SKM-1 (cell line): ENCODE results near the gene C6orf120.
A peak's percentile ranks its signal among the peaks of the same experiment; 100 is the strongest.

ENCODE experiments used
- DNase-seq: peaks from one replicate; lab custom pipeline; 2025; ENCODE audit not compliant: unreplicated experiment; lab: John Stamatoyannopoulos, UW

C6orf120 gene

DNA sequence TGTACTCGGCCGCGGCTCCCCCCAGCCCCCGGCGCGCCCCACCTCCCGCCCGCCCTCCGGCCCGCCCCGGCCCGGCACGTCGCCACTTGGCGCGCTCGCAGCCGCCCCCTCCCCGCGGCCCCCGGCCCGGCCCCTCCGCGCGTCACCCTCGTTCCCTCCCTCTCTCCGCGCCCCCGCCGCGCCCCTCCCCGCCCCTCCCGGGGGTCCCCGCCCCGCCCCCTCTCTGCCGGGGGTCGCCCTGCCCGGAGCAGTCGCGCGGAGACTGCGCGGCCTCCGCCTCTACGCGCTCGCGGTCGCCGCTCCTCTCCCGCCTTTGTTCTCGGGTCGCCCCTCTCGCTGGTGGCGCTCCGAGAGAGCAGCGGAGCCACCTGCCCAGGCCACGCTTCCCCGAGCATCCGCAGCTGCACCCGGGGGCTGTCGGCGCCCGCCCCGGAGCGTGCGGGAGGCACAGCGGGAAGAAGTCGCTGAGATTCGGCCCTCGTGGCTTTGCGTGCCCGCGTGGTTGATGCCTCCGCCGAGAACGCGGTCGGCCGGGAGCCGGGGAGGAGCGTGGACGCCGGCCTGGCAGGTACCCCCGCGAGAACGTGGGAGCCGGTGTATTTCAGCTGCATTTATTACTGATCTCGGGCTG lies 22.7 kb downstream of the C6orf120 start, which contains the start of gene PHF10:
PHF10 (minus strand) TSS at position 7 of the 631 bp plus-strand sequence. CDS start 569 bp downstream, outside the sequence.
- no peak for DNase-seq

DNA sequence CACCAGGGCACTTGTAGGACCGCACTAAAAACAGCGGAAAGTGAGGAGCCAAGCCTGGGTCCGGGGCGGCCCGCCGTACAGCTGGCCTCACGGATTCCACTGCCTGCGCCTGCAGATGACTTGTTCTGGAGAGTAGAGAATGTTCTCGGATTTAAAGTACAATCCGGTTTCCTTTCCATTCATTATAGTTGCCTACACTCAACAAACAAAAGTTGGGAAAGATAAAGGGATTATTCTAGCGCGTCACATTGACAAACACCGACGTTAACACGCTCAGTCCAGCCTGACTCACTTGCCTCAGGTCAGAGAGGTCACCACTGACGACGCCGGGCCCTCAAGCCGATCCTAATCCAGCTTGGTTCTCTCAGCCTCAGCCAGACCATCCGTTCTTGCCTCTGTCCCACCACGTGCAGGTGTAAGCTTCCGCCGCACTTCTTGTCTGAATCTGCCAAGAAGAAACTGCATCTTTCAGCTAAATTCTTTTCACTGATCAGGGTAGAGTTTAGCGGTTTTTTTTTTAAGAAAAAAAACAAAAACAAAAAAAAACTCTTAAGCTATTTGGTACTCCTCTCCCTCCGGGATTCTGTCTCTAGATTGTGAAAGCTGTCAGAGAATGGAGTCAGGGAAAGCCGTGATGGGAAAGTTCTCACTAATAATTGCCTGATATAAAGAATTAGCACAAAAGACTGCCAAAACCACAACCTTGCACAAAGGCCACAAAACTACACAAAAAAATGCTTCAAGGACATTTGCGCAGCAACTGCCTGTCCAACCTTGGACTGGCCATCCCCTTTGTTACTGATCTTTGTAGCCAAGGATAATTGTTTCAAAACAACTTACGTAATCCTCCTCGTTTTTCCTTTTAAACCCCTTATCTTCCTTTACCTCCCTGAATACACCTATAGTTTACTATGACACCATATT lies 23.5 kb downstream of the C6orf120 start:
- peak; percentile 15 for DNase-seq

DNA sequence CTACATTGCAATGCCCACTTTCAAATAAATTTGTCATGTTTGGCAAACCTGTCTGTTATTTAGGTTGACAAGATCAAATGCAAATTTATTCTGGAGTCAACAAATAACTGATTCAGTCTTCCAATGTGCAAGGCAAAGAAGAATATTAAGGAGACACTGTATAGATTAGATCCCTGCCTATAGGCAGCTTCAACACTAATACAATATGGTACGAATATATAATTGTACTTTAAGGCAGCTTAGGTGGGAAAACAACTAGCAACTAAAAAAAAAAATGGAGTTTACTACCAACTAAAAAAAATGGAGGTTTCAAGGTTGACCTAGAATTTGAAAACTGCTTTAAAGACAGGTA lies 24.1 kb downstream of the C6orf120 start:
- DNase-seq: no peak

DNA sequence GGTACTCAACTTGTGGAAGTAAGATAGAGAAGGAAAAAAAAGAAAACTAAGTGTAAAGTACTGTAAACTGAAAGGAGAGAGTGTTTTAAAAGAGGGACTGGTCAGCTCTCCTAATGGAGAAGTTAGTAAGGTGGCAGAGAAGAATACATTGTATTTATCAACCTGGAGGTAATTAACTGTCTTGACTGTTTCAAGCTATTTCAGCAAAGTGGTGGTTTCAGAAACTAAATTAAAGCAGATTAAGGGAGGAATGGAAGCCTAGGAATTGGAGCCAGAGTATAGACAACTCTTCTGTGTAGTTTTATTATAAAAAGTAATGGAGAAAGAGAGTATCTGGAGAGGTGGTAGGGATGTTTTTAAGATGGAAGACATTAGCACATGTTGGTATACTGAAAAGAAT lies 25.0 kb downstream of the C6orf120 start:
- DNase-seq: no peak

DNA sequence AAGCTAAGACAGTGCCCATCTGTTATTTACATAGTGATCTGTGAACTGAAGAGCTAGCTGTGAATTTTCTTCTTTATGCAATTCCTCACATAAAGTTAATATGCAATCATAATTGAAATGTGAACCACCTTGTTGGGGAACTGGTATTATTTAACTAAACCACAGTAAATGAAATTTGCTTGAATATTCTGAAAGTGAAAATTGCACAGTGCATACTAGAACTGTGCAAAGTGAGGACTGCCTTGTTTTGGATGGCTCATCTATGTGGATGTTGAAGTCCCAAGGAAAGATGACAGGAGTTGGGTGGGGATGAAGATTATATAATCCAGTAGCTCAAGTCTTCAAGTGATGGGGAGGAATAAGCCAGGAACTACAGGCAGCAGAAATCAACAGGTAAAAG lies 28.0 kb downstream of the C6orf120 start:
- no peak for DNase-seq

DNA sequence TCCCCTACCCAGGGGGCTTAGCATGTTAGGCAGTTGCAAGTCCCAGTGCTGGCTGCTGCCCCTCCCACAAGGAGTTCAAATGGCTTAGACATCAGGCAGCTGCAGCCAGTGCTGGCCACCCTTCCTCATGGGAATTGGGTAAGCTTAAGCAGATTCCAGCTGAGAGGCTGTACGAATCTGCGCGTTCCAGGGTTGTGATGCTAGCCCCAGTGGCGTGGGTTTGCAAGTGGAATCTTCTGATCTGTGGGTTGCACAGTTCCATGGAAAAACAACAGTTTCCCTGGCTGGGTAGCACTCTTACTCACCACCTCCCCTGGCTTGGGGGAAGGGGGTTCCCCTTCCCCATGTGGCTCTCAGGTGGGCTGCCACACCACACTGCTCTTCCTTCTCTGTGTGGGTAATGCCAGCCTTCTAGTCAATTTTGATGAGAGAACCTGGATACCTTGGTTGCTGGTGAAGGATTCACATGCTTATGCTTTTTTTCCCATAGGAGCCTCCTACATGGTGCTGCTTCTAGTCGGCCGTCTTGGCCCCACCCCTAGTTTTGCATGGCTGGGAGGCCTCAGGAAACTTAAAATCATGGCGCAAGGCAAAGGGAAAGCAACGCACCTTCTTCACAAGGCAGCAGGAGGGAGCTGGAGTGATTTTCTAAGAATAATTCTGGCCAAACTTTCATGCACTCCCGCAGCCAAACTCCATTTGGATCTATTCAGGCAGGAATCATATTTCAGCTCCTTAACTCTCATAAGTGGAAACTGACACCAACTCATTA lies 36.5 kb downstream of the C6orf120 start:
- DNase-seq: no peak

DNA sequence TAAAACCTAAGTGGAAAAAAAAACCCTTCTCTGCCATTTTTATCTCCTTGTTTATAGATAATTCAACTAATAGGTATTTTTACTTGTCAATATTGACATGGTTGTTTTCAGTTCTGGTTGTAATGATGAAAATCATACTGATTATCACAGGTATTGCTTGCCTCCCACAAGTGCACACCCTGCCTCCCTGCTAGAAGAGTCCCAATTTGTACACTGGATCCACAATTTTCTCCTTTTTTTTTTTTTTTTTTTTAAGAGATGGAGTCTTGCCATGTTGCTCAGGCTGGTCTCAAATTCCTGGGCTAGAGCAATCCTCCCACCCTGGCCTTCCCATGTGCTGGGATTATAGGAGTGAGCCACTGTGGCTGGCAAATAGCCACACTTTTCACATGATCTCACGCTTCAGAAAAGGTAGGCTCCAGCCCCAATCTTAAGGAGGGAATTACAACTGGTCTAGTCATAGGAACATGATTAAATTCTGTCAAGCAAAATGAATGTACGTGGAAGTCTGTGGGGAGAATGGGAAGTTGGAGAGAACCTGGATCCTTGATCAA lies 37.1 kb downstream of the C6orf120 start:
- DNase-seq: no peak

DNA sequence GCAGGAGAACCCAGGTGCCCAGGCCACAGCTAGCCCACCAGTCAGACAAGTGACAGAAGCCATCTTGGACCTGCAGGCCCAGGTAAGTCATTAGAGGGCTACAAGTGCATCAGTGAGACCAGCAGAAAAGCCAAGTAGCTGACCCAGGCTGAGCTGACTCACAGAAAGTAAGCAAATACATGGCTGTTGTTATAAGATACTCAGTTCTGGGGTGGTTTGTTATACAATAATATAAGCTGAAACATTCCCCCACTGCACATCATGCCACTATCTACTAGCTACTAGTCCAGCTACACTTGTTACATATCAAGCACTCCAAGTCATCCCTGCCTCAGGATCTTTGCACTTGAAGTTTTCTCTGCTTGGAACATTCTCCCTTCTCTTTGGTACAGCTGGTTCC lies 39.4 kb downstream of the C6orf120 start:
- DNase-seq: no peak

DNA sequence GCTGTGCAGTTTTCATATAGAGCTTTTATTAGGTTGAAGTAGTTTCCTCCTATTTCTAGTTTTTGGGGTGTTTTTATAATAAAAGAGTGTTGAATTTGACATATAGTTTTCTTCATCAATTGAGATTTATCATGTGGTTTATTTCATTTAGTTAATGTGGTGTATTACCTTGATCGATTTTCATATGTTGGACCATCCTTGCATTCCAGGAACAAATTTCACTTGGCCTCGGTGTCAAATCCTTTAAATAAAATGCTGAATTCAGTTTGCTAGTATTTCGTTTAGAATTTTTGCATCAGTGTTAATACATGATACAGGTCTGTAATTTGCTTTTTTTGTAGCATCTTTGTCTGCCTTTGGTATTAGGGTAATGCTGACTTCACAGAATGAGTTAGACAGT lies 43.5 kb downstream of the C6orf120 start:
- no peak for DNase-seq

DNA sequence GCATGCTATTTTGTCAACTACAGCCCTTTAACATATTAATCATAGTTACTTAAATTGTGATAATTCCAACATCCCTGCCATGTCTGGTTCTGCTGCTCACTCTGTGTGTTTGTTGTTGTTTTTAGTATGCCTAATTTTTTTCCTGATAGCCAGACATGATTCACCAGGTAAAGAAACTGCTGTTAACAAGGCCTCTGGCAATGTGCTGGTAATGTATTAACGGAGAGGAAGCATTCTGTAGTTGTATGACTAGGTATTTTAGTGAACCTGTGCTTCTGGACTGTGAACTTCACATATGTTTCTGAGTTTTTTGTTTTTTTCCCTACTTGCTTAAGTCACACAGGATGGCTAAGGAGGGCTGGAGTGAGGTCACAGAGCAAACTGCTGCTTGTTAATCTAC lies 44.6 kb downstream of the C6orf120 start:
- no peak for DNase-seq

DNA sequence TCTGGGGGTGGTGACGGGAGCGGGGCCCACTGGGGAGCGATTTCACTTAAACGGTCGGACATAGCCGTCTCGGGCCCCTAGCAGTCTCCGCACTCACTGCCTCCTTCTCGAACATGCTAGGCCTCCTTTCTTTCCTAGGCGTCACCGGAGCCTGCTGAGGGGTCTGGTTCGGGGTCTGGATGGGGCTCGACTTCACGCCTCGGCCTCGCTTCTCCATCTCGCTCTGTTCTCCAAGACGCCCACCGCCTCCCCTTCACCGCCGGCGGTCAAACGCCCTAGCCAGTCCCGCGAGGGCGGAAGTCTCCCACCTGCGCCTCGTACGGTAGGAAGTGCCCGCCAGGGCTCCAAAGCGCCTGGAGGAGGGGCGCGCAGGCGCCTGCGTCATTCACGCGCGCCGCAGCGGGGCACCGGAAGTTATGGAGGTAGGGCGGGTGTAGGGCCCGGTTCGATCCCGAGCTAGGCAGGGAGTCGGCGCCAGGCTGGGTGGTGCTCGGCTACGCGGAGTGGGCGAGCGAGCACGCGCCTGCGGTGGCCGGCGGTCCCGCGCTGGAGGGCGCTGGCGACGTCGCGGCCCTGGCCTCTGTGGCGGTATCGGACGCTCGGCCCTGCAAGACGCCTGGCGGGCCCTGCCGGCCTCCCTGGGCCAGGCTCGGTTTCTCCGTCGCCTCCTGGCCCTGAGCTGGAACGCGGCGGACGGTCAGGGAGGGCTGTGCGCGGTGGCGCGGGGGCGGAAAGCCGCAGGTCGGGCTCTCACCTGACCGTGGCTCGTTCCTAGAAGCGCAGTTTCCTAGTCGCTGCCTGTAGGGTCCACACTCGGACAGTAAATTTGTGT lies 49.5 kb downstream of the C6orf120 start, which contains the start of the genes DYNLT2 and ERMARD:
DYNLT2 (minus strand) TSS at position 331 of the 832 bp plus-strand sequence; CDS start at position 217, 114 bp downstream.
ERMARD (plus strand) TSS at position 381 of the 832 bp plus-strand sequence; CDS start at position 417, 36 bp downstream.
- peak; percentile 75 for DNase-seq

DNA sequence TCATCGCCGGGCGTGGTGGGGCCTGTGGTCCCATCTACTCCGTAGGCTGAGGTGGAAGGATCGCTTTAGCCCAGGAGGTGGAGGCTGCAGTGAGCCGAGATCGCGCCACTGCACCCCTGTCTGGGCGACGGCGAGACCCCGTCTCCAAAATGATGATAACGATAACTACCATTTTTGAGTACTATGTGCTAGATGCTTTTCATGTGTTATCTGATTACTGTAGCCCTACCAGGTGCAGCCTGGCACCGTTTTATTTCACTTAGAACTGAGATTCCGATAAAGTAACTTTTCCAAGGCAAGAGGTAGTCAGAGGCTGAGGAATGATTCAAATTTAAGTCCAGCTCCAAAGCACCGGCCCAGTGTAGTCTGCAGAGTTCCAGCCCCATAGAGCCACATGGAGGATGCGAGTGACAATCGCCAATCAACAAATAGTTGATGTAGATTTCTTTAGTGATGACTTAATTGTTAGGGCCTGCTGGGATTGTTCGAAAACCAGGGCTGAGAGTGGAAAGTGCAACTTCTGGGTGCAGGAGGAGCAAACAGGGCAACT lies 50.2 kb downstream of the C6orf120 start:
- DNase-seq: no peak
